Measurements from ENCODE around the gene MBP.

DNA sequence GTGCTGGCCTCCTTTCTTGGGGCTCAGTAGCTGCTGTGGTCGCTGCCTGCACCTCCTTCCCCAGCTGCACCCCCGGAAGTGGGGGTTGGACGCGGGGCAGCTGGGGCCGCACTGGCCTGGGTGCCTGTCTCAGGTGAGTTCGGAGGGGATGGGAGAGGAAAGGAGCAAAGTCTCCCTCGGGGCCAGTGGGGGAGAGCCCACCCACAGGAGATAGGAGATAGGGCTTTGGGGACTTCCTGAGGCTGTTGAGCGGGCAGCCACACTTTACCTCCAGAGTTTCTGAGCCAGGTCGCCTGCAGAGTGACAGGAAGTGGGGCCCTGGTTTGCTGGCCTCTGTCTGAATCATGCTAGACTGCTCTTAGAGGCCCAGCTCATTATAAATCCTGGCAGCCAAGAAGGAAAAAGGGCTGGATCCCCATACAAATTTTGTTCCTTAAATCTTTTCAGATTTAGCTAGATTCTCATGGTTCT is 8.1 kb downstream of the MBP start:
- TF ChIP-seq, protein P1, sequence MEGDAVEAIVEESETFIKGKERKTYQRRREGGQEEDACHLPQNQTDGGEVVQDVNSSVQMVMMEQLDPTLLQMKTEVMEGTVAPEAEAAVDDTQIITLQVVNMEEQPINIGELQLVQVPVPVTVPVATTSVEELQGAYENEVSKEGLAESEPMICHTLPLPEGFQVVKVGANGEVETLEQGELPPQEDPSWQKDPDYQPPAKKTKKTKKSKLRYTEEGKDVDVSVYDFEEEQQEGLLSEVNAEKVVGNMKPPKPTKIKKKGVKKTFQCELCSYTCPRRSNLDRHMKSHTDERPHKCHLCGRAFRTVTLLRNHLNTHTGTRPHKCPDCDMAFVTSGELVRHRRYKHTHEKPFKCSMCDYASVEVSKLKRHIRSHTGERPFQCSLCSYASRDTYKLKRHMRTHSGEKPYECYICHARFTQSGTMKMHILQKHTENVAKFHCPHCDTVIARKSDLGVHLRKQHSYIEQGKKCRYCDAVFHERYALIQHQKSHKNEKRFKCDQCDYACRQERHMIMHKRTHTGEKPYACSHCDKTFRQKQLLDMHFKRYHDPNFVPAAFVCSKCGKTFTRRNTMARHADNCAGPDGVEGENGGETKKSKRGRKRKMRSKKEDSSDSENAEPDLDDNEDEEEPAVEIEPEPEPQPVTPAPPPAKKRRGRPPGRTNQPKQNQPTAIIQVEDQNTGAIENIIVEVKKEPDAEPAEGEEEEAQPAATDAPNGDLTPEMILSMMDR (IDR thresholded peaks at IDR 0.05; ENCODE audit: low read depth, low read length): no peak
- TF ChIP-seq POLR2A (IDR thresholded peaks at IDR 0.05; ENCODE audit: extremely low read depth, insufficient read length): peak; percentile 10
